HepG2 (cell line): Measurements from ENCODE around the gene SOX13. TPM values are rescaled to one million over a fixed set of nuclear protein-coding genes. Genes with fewer than 3 reads are reported as not detected.

Source experiments
- AHR ChIP-seq: IDR thresholded peaks from 2 replicates; pipeline ENCODE4 v1.6.1; 2018; ENCODE audit warnings: missing genetic modification reagents, missing compliant biosample characterization
- BATF2 ChIP-seq: sonication (generic); formaldehyde crosslinking; IDR thresholded peaks from 2 replicates; pipeline ENCODE4 v1.8.0; 2022; ENCODE audit warnings: mild to moderate bottlenecking, missing genetic modification reagents, moderate library complexity
- CEBPZ ChIP-seq: IDR thresholded peaks from 2 replicates; pipeline ENCODE4 v1.6.1; 2012; ENCODE audit warnings: low read length, improper control_type of control experiment
- CENPX ChIP-seq: sonication (generic); formaldehyde crosslinking; IDR thresholded peaks from 2 replicates; pipeline ENCODE4 v1.9.0; 2021; ENCODE audit warnings: mild to moderate bottlenecking, missing genetic modification reagents, moderate library complexity
- GATAD1 ChIP-seq: IDR thresholded peaks from 2 replicates; pipeline ENCODE4 v1.6.1; 2016; ENCODE audit warnings: missing genetic modification reagents, missing compliant biosample characterization
- HNF4G ChIP-seq, 2 experiments: sonication (generic) in 1 of 2; formaldehyde crosslinking in 1 of 2; IDR thresholded peaks; 2 replicates each; pipeline versions ENCODE4 v1.4.0 to v1.6.1; 2011 to 2020; ENCODE audit warnings: borderline replicate concordance in 2 of 2, low read depth in 2 of 2, mild to moderate bottlenecking in 2 of 2, low read length in 1 of 2, missing genetic modification reagents in 1 of 2, moderate library complexity in 1 of 2
- HNRNPK ChIP-seq: fragments of 200-400 bp; formaldehyde crosslinking; IDR thresholded peaks from 2 replicates; pipeline ENCODE4 v1.6.1; 2018; ENCODE audit warnings: low read length, low read depth, moderate library complexity, mild to moderate bottlenecking; ENCODE audit not compliant: poor library complexity, severe bottlenecking
- HOXA9 ChIP-seq: sonication (generic); formaldehyde crosslinking; IDR thresholded peaks from 2 replicates; pipeline ENCODE4 v1.8.1; 2022; ENCODE audit warnings: missing genetic modification reagents, mild to moderate bottlenecking, moderate library complexity, borderline replicate concordance
- MAZ ChIP-seq, 2 experiments: sonication (generic) in 1 of 2; formaldehyde crosslinking in 1 of 2; IDR thresholded peaks; 2 replicates each; pipeline versions ENCODE4 v1.5.0 to v1.6.1; 2012 to 2020; ENCODE audit warnings: low read depth in 2 of 2, mild to moderate bottlenecking in 2 of 2, borderline replicate concordance in 1 of 2, improper control_type of control experiment in 1 of 2, low read length in 1 of 2, missing genetic modification reagents in 1 of 2, moderate library complexity in 1 of 2
- PAF1 ChIP-seq: IDR thresholded peaks from 2 replicates; pipeline ENCODE4 v1.6.1; 2016; ENCODE audit warnings: missing genetic modification reagents, missing compliant biosample characterization
- PAWR ChIP-seq: sonication (generic); formaldehyde crosslinking; IDR thresholded peaks from 2 replicates; pipeline ENCODE4 v1.4.0; 2020; ENCODE audit warnings: missing genetic modification reagents, mild to moderate bottlenecking, borderline replicate concordance
- RORA ChIP-seq: sonication (generic); formaldehyde crosslinking; IDR thresholded peaks from 2 replicates; pipeline ENCODE4 v1.5.0; 2020; ENCODE audit warnings: mild to moderate bottlenecking, missing genetic modification reagents, moderate library complexity
- SRSF9 ChIP-seq: fragments of 200-400 bp; formaldehyde crosslinking; IDR thresholded peaks from 2 replicates; pipeline ENCODE4 v1.6.1; 2018; ENCODE audit warnings: borderline replicate concordance, mild to moderate bottlenecking, low read depth, low read length; ENCODE audit not compliant: insufficient read depth, poor library complexity, severe bottlenecking
- TRAFD1 ChIP-seq: sonication (generic); formaldehyde crosslinking; IDR thresholded peaks from 2 replicates; pipeline ENCODE4 v1.5.1; 2020; ENCODE audit warnings: missing genetic modification reagents, mild to moderate bottlenecking, borderline replicate concordance
- ZNF138 ChIP-seq: sonication (generic); formaldehyde crosslinking; IDR thresholded peaks from 2 replicates; pipeline ENCODE4 v1.5.0; 2020; ENCODE audit warnings: mild to moderate bottlenecking, low read depth, missing genetic modification reagents
- ZNF251 ChIP-seq: sonication (generic); formaldehyde crosslinking; IDR thresholded peaks from 2 replicates; pipeline ENCODE4 v1.9.0; 2021; ENCODE audit warnings: mild to moderate bottlenecking, missing genetic modification reagents
- ZNF326 ChIP-seq: sonication (generic); formaldehyde crosslinking; IDR thresholded peaks from 2 replicates; pipeline ENCODE4 v1.4.0; 2020; ENCODE audit warnings: missing genetic modification reagents, borderline replicate concordance
- ZNF567 ChIP-seq: sonication (generic); formaldehyde crosslinking; IDR thresholded peaks from 2 replicates; pipeline ENCODE4 v1.8.1; 2023; ENCODE audit warnings: mild to moderate bottlenecking, missing genetic modification reagents, borderline replicate concordance
- polyA plus RNA-seq, 8 experiments: library from polyadenylated mRNA; depleted of rRNA in 3 of 8; stranded (reverse) in 7 of 8; unstranded in 1 of 8; fragments of >200 nt; fragmentation: Illumina TruSeq in 4 of 8; extraction: Trizol in 4 of 8; gene quantifications; 2 replicates each; pipeline versions ENCODE4 v1.2.1 to v1.2.3, GENCODE V29; 2011 to 2016; ENCODE audit warnings: low read depth in 4 of 8, missing spikeins in 1 of 8, mixed read lengths in 1 of 8; ENCODE audit not compliant: insufficient read depth in 1 of 8
- total RNA-seq, 5 experiments: library from RNA; depleted of rRNA; stranded (reverse); fragments of >200 nt; fragmentation: Illumina TruSeq; extraction: Trizol; gene quantifications; 2 replicates each; pipeline ENCODE4 v1.2.3, GENCODE V29; 2016; ENCODE audit warnings: low read depth in 1 of 5
- TF ChIP-seq, protein P1 (sequence below): sonication (generic); formaldehyde crosslinking; IDR thresholded peaks from 2 replicates; pipeline ENCODE4 v1.8.0; 2022; ENCODE audit warnings: missing genetic modification reagents, mild to moderate bottlenecking, inconsistent platforms, borderline replicate concordance

SOX13 gene
- total and polyA plus RNA-seq, 2 of the 13 experiments (the other 11 are each of a cell fraction or from before 2014, with no cell fraction given) = 13.3 to 15.8 TPM

DNA sequence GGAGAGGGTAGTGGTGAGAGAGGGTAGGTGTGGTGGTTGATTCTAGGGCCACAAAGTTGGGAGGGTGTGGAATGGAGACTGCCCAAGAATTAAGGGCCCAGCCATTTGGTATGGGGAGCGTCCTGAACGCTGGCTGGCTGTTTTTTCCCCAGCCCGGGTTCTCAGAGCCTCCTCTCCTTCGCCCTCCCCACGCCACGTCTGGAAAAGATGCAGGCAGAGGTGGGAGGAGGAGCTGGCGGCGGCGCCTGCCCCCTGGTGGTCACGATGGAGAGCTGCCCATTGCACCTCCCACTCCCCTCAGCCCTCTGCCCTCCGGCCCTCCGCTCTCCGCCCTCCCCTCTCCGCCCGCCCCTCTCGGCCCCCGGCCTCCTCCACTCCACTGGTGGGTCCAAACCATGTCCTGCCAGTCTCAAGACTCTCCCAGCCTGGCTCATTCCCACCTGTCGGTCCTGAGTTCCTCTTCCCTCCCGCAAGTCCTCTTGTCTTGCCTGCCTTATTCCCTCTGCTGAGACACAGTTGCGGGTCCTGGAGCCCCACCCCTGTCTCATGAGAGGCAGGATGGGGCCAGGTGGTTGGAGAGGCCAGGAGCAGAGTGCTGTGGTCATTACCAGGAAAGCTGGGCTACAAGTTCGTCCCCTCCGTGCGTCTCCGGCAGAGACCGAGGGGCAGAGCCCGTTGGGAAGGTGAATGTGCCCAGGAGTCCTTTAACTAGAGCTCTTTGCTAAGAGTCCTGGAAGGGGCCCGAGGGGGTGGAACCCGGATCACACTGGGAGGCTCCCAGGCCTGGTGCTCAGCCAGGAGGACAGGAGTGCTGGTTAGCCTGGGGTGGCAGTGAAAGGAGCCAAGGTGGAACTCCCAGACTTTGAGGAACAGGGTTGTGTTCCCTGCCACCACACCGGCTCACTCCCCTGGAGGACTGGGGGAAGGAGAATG lies 56.3 kb downstream of the SOX13 start (continued):
- TF ChIP-seq TRAFD1 (CRISPR knock-in tag) (0 out of 2 replicates have a peak, but pooled peaks have one; percentile 83), ZNF138 (CRISPR knock-in tag) (no peak), AHR (peak; percentile 76; the same call in 1 of the 2 replicates), GATAD1 (no peak), HOXA9 (CRISPR knock-in tag) (no peak), ZNF326 (CRISPR knock-in tag) (0 out of 2 replicates have a peak, but pooled peaks have one; percentile 36), BATF2 (CRISPR knock-in tag) (no peak), HNF4G (IDR thresholded peaks at IDR 0.05; ENCODE audit: borderline replicate concordance, low read depth, low read length) (no peak), HNF4G (CRISPR knock-in tag; IDR thresholded peaks at IDR 0.05; ENCODE audit: borderline replicate concordance, low read depth) (no peak), HNRNPK (peak; percentile 45), CEBPZ (no peak), PAF1 (peak; percentile 91; the same call in 1 of the 2 replicates), ZNF251 (CRISPR knock-in tag) (no peak), MAZ (IDR thresholded peaks at IDR 0.05; ENCODE audit: borderline replicate concordance, low read depth, low read length) (peak; percentile 76; the same call in 1 of the 2 replicates), MAZ (CRISPR knock-in tag; IDR thresholded peaks at IDR 0.05; ENCODE audit: low read depth) (peak; percentile 86), ZNF567 (no peak), SRSF9 (no peak), PAWR (no peak), RORA (CRISPR knock-in tag) (no peak), CENPX (CRISPR knock-in tag) (no peak)
- TF ChIP-seq, protein P1, sequence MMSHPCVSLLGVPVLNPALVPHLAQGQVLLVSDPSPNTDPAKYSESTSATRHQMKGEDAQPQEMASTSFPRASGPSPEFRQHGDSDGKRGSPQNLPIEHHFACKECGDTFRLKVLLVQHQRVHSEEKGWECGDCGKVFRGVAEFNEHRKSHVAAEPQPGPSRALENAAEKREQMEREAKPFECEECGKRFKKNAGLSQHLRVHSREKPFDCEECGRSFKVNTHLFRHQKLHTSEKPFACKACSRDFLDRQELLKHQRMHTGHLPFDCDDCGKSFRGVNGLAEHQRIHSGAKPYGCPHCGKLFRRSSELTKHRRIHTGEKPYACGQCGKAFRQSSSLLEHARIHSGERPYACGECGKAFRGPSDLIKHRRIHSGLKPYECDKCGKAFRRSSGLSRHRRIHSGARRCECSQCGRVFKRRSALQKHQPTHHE (CRISPR knock-in tag) = no peak
